ENCODE data around the gene COX11.

Gene COX11

DNA sequence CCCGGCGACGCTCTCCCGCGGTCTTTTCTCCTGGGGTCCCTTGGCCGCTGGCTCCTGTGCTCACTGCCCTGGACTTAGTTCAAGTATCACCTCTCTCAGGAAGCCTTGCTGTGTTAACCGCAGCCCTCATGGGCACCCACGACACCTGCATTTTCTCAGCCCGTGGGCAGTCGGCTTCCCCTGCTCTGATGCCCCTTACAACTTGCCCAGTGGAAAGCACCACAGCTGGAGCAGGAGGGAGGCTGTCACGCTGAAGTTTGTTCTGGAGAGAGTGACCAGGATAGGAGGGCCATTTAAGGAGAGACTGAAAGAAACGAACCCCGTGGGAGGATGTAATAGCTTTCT lies 506 bp upstream of the COX11 start:
- no peaks in the 10 kb centered on the region for H3K4me1 ChIP-seq (ENCODE audit: control insufficient read depth, insufficient read depth, low read length)
- no peaks in the 10 kb centered on the region for H3K9me3 ChIP-seq (ENCODE audit: control insufficient read depth, insufficient read depth, low read length)
- H3K36me3 ChIP-seq (ENCODE audit: control insufficient read depth, insufficient read depth, low read length) = no peaks in the 10 kb centered on the region
- DNase-seq (ENCODE audit: low read depth, low spot score) = no peak
- no peaks in the 10 kb centered on the region for H3K27me3 ChIP-seq (ENCODE audit: control insufficient read depth, insufficient read depth, low read length)
- peak overlapping the region; percentile 81 for H3K4me3 ChIP-seq (ENCODE audit: low read length)
- no peak overlapping the region for H3K27ac ChIP-seq (ENCODE audit: low read length)
- no CpG with 5 or more reads among the region's 13 CpGs for WGBS (ENCODE audit: insufficient coverage, insufficient read length)

DNA sequence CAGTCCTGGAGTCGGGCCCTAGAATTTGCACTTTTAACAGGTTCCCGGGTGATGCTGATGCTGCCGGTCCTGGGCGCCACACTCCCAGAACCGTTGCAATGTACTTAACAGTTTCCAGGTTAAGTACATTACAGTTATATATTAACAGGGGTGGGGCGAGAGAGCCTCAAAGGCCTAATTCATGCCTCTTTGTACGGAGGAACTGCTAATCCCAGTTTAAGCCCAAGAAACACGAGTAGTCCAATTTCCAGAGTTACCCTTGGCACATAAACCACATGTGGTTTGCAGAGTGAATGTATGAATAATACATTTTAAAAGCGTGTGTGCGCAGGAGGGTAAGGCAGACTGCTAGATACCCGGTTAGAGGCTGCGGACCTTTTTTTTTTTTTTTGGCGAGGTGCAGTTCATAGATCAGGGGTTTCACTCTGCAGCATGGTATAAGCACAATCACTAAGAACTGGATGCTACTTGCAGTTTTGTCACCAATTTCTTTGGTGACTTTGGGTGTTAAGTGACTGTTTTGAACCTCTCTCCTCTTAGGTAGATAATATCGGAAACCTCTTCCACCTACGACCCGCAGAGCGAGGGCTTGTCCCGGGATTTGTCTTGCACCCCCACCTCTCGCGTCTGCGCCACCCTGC lies 713 bp downstream of the COX11 start:
- no peak for DNase-seq (ENCODE audit: low read depth, low spot score)
- no CpG with 5 or more reads among the region's 21 CpGs for WGBS (ENCODE audit: insufficient coverage, insufficient read length)
- H3K4me1 ChIP-seq (ENCODE audit: control insufficient read depth, insufficient read depth, low read length) = no peaks in the 10 kb centered on the region
- H3K36me3 ChIP-seq (ENCODE audit: control insufficient read depth, insufficient read depth, low read length) = no peaks in the 10 kb centered on the region
- no peaks in the 10 kb centered on the region for H3K9me3 ChIP-seq (ENCODE audit: control insufficient read depth, insufficient read depth, low read length)
- H3K4me3 ChIP-seq (ENCODE audit: low read length) = peak overlapping the region; percentile 81
- H3K27me3 ChIP-seq (ENCODE audit: control insufficient read depth, insufficient read depth, low read length) = no peaks in the 10 kb centered on the region
- H3K27ac ChIP-seq (ENCODE audit: low read length) = no peak overlapping the region

DNA sequence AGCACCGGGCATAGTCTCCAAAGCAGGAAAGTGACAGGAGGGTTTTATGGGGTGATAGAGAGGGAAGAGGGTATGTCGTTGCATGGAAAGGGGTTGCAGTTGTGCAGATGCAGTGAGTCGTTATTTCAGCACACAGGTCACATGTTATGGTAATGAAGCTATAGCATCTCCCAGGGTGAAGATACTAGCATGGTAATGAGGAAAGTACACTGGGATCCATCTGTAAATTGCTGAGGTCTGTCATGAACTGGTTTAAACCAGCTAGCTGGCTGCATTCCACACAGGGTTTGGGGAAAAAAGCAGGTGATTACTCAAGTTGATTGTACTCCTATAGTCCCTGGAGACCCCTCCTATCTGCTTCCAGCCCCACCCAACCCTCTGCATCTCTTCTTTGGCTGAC lies 11.7 kb downstream of the COX11 start:
- 100% methylated on average over 1 of the region's 3 CpGs for WGBS (ENCODE audit: insufficient coverage, insufficient read length)
- Histone ChIP-seq H3K36me3 (ENCODE audit: control insufficient read depth, insufficient read depth, low read length) (peaks cover 9% of the 10 kb centered on the region; the same call in 1 of the 2 replicates), H3K9me3 (ENCODE audit: control insufficient read depth, insufficient read depth, low read length) (no peaks in the 10 kb centered on the region), H3K4me3 (ENCODE audit: low read length) (no peak overlapping the region), H3K27ac (ENCODE audit: low read length) (no peak overlapping the region), H3K27me3 (ENCODE audit: control insufficient read depth, insufficient read depth, low read length) (no peaks in the 10 kb centered on the region), H3K4me1 (ENCODE audit: control insufficient read depth, insufficient read depth, low read length) (no peaks in the 10 kb centered on the region)
- DNase-seq (ENCODE audit: low read depth, low spot score) = no peak

DNA sequence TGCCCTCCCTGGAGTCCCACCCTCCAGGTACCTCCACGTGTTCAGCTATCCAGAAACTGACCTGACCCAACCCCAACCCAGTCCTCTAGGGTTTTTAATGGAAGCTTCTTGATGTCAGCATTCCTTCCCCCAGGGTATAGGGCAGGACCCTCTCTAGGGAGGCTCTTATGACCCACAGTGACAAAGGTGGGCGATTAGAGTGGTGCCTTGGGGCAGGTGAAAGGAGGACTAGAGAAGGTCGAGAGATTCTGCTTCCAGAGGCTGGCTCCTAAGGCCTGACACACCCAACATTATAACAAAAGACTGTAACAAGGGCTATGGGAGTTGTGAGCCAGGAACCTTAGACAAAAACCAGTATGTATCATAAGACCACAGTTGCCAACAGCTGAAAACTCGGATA lies 17.2 kb downstream of the COX11 start:
- H3K9me3 ChIP-seq (ENCODE audit: control insufficient read depth, insufficient read depth, low read length) = no peaks in the 10 kb centered on the region
- no peaks in the 10 kb centered on the region for H3K27me3 ChIP-seq (ENCODE audit: control insufficient read depth, insufficient read depth, low read length)
- H3K36me3 ChIP-seq (ENCODE audit: control insufficient read depth, insufficient read depth, low read length) = peaks cover 17% of the 10 kb centered on the region; the same call in 1 of the 2 replicates
- H3K27ac ChIP-seq (ENCODE audit: low read length) = no peak overlapping the region
- DNase-seq (ENCODE audit: low read depth, low spot score) = no peak
- no peaks in the 10 kb centered on the region for H3K4me1 ChIP-seq (ENCODE audit: control insufficient read depth, insufficient read depth, low read length)
- no CpG with 5 or more reads among the region's 4 CpGs for WGBS (ENCODE audit: insufficient coverage, insufficient read length)
- no peak overlapping the region for H3K4me3 ChIP-seq (ENCODE audit: low read length)

DNA sequence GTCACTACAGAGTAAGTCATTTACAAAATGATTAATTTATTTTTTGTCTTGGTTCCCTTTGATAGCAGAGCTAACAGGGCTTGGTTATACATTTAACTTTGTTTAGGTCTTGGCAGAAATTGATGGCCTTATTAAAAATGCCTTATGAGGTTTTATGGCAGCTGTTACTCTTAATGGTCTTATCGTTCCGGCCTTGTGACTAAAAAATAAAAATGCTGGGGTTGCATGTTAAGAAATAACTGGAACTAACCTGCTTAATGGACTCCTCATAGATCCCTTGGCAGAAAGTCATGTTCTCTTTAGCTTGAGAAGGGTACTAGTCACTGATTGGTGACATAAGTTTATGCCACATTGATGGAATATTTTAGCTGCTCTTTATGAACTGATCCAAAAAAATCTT lies 18.3 kb downstream of the COX11 start:
- H3K36me3 ChIP-seq (ENCODE audit: control insufficient read depth, insufficient read depth, low read length) = peaks cover 17% of the 10 kb centered on the region; the same call in 1 of the 2 replicates
- H3K9me3 ChIP-seq (ENCODE audit: control insufficient read depth, insufficient read depth, low read length) = no peaks in the 10 kb centered on the region
- no peak overlapping the region for H3K4me3 ChIP-seq (ENCODE audit: low read length)
- H3K4me1 ChIP-seq (ENCODE audit: control insufficient read depth, insufficient read depth, low read length) = no peaks in the 10 kb centered on the region
- H3K27ac ChIP-seq (ENCODE audit: low read length) = no peak overlapping the region
- DNase-seq (ENCODE audit: low read depth, low spot score) = no peak
- H3K27me3 ChIP-seq (ENCODE audit: control insufficient read depth, insufficient read depth, low read length) = no peaks in the 10 kb centered on the region
- no CpG with 5 or more reads among the region's 2 CpGs for WGBS (ENCODE audit: insufficient coverage, insufficient read length)

DNA sequence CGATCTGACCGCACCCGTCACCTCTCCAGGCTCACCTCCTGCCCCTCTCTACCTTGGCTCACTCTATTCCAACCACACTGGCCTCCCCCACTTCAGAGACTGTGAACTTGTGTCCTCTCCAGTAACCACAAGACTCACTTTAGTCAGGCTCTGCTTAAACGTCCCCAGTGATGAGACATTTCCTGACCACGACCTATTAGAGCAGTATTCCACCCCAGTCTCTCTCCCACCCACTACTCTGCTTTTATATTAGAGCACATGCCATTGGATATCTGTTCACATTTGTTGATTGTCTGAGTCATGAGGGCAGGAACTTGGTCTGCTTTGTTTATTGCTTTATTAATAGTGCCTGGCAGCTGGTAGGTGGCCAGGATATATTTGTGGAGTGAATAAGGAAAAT lies 20.1 kb downstream of the COX11 start:
- DNase-seq (ENCODE audit: low read depth, low spot score) = no peak
- peaks cover 13% of the 10 kb centered on the region; the same call in 1 of the 2 replicates for H3K36me3 ChIP-seq (ENCODE audit: control insufficient read depth, insufficient read depth, low read length)
- no peaks in the 10 kb centered on the region for H3K9me3 ChIP-seq (ENCODE audit: control insufficient read depth, insufficient read depth, low read length)
- no peaks in the 10 kb centered on the region for H3K4me1 ChIP-seq (ENCODE audit: control insufficient read depth, insufficient read depth, low read length)
- H3K4me3 ChIP-seq (ENCODE audit: low read length) = no peak overlapping the region
- no peak overlapping the region for H3K27ac ChIP-seq (ENCODE audit: low read length)
- H3K27me3 ChIP-seq (ENCODE audit: control insufficient read depth, insufficient read depth, low read length) = no peaks in the 10 kb centered on the region
- WGBS (ENCODE audit: insufficient coverage, insufficient read length) = no CpG with 5 or more reads among the region's 5 CpGs

DNA sequence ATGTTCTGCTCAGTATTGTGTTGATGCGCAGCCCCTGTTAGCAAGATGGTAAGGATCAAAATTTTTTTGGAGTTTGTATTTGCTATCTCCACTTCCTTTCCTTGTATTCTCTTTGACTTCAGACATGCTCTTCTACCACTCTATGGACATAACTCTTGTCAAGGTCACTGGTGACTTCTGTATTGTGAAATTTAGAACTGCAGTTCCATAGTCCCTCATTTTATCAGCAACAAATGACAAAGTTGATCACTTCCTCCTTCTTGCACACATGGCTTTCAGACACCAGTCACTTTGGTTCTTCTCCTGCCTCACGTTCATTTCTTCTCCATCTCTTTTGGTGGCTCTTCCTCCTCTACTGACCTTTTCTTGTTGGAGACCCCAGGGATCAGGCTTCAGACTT lies 21.1 kb downstream of the COX11 start:
- no peak for DNase-seq (ENCODE audit: low read depth, low spot score)
- peaks cover 8% of the 10 kb centered on the region; the same call in 1 of the 2 replicates for H3K36me3 ChIP-seq (ENCODE audit: control insufficient read depth, insufficient read depth, low read length)
- H3K4me3 ChIP-seq (ENCODE audit: low read length) = no peak overlapping the region
- no peaks in the 10 kb centered on the region for H3K9me3 ChIP-seq (ENCODE audit: control insufficient read depth, insufficient read depth, low read length)
- no peaks in the 10 kb centered on the region for H3K27me3 ChIP-seq (ENCODE audit: control insufficient read depth, insufficient read depth, low read length)
- WGBS (ENCODE audit: insufficient coverage, insufficient read length) = no CpG with 5 or more reads among the region's 2 CpGs
- H3K4me1 ChIP-seq (ENCODE audit: control insufficient read depth, insufficient read depth, low read length) = no peaks in the 10 kb centered on the region
- no peak overlapping the region for H3K27ac ChIP-seq (ENCODE audit: low read length)

DNA sequence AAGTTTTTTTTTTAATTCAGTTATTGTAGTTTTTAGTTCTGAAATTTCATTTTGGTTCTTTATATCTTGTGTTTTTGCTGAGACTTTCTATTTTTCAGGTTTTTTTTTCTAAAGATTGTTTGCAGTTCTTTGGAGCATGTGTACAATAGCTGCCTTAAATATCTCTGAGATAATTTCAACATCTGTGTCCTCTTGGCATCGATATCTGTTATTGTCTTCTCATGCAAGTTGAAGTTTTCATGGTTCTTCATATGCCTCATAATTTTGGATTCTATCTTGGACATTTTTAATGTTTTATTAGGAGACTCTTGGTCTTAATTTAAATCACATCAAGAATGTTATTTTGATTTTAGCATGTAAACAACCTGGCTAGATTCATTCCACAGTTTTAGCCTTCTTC lies 22.8 kb downstream of the COX11 start:
- H3K27me3 ChIP-seq (ENCODE audit: control insufficient read depth, insufficient read depth, low read length) = no peaks in the 10 kb centered on the region
- H3K27ac ChIP-seq (ENCODE audit: low read length) = no peak overlapping the region
- H3K36me3 ChIP-seq (ENCODE audit: control insufficient read depth, insufficient read depth, low read length) = peaks cover 5% of the 10 kb centered on the region; the same call in 1 of the 2 replicates
- no peaks in the 10 kb centered on the region for H3K4me1 ChIP-seq (ENCODE audit: control insufficient read depth, insufficient read depth, low read length)
- H3K9me3 ChIP-seq (ENCODE audit: control insufficient read depth, insufficient read depth, low read length) = no peaks in the 10 kb centered on the region
- no peak for DNase-seq (ENCODE audit: low read depth, low spot score)
- no CpG with 5 or more reads among the region's 1 CpG for WGBS (ENCODE audit: insufficient coverage, insufficient read length)
- no peak overlapping the region for H3K4me3 ChIP-seq (ENCODE audit: low read length)

DNA sequence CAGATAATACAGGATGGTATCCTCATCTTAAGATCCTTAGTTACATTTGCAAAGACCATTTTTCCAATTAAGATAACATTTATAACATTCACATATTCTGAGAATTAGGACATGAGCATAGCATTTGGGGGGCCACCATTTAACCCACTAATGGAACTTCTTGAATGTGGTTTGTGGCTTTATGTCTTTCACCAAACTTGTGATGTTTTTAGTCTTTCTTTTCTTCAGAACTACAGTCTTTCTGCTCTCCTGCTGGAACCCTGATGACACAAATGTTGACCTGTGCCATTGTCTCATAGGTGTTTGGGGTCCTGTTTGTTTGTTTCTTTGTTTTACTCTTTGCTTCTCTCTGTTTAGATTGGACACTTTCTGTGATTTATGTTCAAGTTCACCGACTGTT lies 23.2 kb downstream of the COX11 start:
- Histone ChIP-seq H3K4me3 (ENCODE audit: low read length) (no peak overlapping the region), H3K4me1 (ENCODE audit: control insufficient read depth, insufficient read depth, low read length) (no peaks in the 10 kb centered on the region), H3K36me3 (ENCODE audit: control insufficient read depth, insufficient read depth, low read length) (peaks cover 5% of the 10 kb centered on the region; the same call in 1 of the 2 replicates), H3K27ac (ENCODE audit: low read length) (no peak overlapping the region), H3K9me3 (ENCODE audit: control insufficient read depth, insufficient read depth, low read length) (no peaks in the 10 kb centered on the region), H3K27me3 (ENCODE audit: control insufficient read depth, insufficient read depth, low read length) (no peaks in the 10 kb centered on the region)
- WGBS (ENCODE audit: insufficient coverage, insufficient read length) = no CpG with 5 or more reads among the region's 1 CpG
- DNase-seq (ENCODE audit: low read depth, low spot score) = no peak

DNA sequence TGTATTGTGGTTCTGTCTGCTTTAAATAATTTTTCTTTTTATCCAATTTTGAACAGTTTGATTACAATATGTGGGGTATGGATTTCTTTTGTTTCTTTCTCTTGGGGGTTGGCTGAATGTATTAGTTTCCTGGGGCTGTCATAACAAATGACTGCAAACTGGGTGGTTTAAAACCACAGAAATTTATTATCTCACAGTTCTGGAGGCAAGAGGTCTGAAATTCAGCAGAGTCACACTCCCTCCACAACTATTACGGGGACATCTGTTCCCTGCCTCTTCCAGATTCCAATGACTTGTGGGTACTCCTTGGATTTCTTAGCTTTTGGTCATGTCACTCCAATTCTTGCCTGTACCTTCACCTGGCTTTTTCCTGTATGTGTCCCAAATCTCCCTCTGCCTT lies 23.7 kb downstream of the COX11 start:
- Histone ChIP-seq H3K9me3 (ENCODE audit: control insufficient read depth, insufficient read depth, low read length) (no peaks in the 10 kb centered on the region), H3K36me3 (ENCODE audit: control insufficient read depth, insufficient read depth, low read length) (peaks cover 5% of the 10 kb centered on the region; the same call in 1 of the 2 replicates), H3K4me1 (ENCODE audit: control insufficient read depth, insufficient read depth, low read length) (no peaks in the 10 kb centered on the region), H3K4me3 (ENCODE audit: low read length) (no peak overlapping the region), H3K27ac (ENCODE audit: low read length) (no peak overlapping the region), H3K27me3 (ENCODE audit: control insufficient read depth, insufficient read depth, low read length) (no peaks in the 10 kb centered on the region)
- no CpG with 5 or more reads among the region's 1 CpG for WGBS (ENCODE audit: insufficient coverage, insufficient read length)
- DNase-seq (ENCODE audit: low read depth, low spot score) = no peak

DNA sequence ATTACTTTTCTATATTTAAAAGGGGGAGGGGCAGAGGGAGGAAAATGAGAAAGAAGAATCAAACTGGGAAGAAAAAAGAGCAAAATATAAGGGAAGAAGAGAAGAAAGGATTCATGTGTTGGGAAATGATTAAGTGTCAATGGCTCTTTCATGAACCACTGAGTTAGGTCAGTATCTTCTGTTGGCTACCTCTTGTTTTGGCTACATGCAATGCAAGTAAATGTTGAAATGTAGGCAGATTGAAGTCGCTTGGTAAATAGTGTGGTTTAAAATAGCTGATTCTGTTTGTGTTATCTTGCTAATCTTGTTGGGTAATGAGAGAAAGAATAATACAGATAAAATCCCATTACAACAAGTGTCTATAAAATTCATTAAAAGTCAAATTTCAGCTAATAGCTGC lies 27.2 kb downstream of the COX11 start:
- Histone ChIP-seq H3K36me3 (ENCODE audit: control insufficient read depth, insufficient read depth, low read length) (peaks cover 13% of the 10 kb centered on the region; the same call in 1 of the 2 replicates), H3K27ac (ENCODE audit: low read length) (no peak overlapping the region), H3K9me3 (ENCODE audit: control insufficient read depth, insufficient read depth, low read length) (no peaks in the 10 kb centered on the region), H3K27me3 (ENCODE audit: control insufficient read depth, insufficient read depth, low read length) (no peaks in the 10 kb centered on the region), H3K4me3 (ENCODE audit: low read length) (no peak overlapping the region), H3K4me1 (ENCODE audit: control insufficient read depth, insufficient read depth, low read length) (no peaks in the 10 kb centered on the region)
- DNase-seq (ENCODE audit: low read depth, low spot score) = no peak
- WGBS (ENCODE audit: insufficient coverage, insufficient read length) = no CpG with 5 or more reads among the region's 1 CpG

Data from iPS DF 6.9 (cell line).